Stimulated activated CD4-positive, alpha-beta T cell treated with anti-CD3 and anti-CD28 coated beads, Interleukin-1b, Interleukin-23, amount 100 ng/mL, for 48 hours (primary cell): ENCODE measurements around the gene SH3RF3.

Source experiments
- DNase-seq: peaks from one replicate; pipeline ENCODE4 v3.0.0-alpha.2; 2020

Gene SH3RF3

GRCh38 chr2:109538546-109538945, 409.5 kb downstream of the SH3RF3 start:
- DNase-seq, result no peak

DNA sequence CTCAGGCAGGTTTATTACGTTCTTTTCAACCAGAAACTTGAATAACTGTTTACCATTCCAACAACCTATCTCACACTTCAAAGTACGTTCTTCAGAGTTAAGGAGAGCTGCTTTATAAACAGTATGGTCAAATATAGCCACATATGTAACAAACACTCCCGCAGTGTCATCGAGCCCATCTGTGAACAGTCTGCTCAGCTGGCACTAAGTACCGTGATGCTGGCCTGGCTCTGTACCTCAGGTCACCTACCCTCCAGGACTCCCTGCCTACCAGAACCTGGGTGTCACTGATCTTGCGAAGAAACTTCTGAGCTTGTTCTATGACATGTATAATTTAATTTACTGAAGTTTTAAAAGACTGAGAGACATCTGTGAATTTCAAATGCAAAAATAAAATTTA, 413.4 kb downstream of the SH3RF3 start:
- DNase-seq, result no peak

- peak; percentile 48 for DNase-seq
Observed at GRCh38 chr2:109545828-109546713, 417.1 kb downstream of the SH3RF3 start.

GRCh38 chr2:109547280-109547679, 418.3 kb downstream of the SH3RF3 start:
- no peak for DNase-seq

GRCh38 chr2:109549016-109549590, 420.1 kb downstream of the SH3RF3 start:
- no peak for DNase-seq
